HepG2 (cell line): ENCODE results near the gene ROPN1B. TPM values are rescaled to one million over a fixed set of nuclear protein-coding genes. Genes with fewer than 3 reads are reported as not detected.

Source experiments
- ATAC-seq: fragments of 200-7000 bp; cut with Tn5 transposase; 3 replicates; pipeline ENCODE4 v1.9.1; 2020; ENCODE audit warnings: mild to moderate bottlenecking, moderate library complexity
- BruUV-seq: library from RNA; stranded (reverse); fragments of 400-500 nt; replicated peaks from 2 replicates; lab custom pipeline; 2021; lab: Mats Ljungman, UMichigan
- CTCF ChIA-PET: fragments of 300-600 bp; formaldehyde crosslinking; extraction: SDS; loops from one replicate; lab custom pipeline; 2021; ENCODE audit warnings: low total read pairs, inconsistent platforms, low intra/inter-chr PET ratio; lab: Yijun Ruan, JAX
- POLR2A ChIA-PET: fragments of 350-600 bp; sonication (Branson Sonifier 250); formaldehyde crosslinking; loops from one replicate; lab custom pipeline; 2020; ENCODE audit warnings: antibody characterized with exemption, inconsistent platforms; lab: Yijun Ruan, JAX
- DNase-seq: peaks from one replicate; pipeline ENCODE4 v3.0.0-alpha.2; 2015; ENCODE audit warnings: low spot score
- FAIRE-seq: peaks from 3 replicates; lab custom pipeline; 2011; peaks lifted over from hg19 to GRCh38; lab: Jason Lieb, UNC
- H2AFZ ChIP-seq: one replicate; pipeline ENCODE4 v1.6.1; 2011; ENCODE audit warnings: low read length, inconsistent platforms
- H3K27ac ChIP-seq: fragments of 300-600 bp; 3 replicates; pipeline ENCODE4 v1.8.0; 2011; ENCODE audit warnings: mixed run types, mild to moderate bottlenecking, mixed read lengths, low read length, inconsistent platforms; ENCODE audit not compliant: insufficient read depth; ENCODE audit errors: extremely low read length
- H3K27me3 ChIP-seq, 2 experiments: fragments of 200-600 bp in 1 of 2; 2 replicates in 1 of 2; 3 replicates in 1 of 2; pipeline versions ENCODE4 v1.6.0 to v1.8.0; 2011; ENCODE audit warnings: low read length in 2 of 2, mild to moderate bottlenecking in 2 of 2, moderate library complexity in 2 of 2, inconsistent platforms in 1 of 2; ENCODE audit not compliant: insufficient read depth in 2 of 2, control insufficient read depth in 1 of 2
- H3K36me3 ChIP-seq, 2 experiments: fragments of 200-600 bp in 1 of 2; replicated peaks in 1 of 2; 2 replicates in 1 of 2; 3 replicates in 1 of 2; pipeline versions ENCODE4 v1.5.1 to v1.8.0; 2011; ENCODE audit warnings: low read length in 2 of 2, inconsistent platforms in 1 of 2; ENCODE audit not compliant: insufficient read depth in 2 of 2, control insufficient read depth in 1 of 2
- H3K4me1 ChIP-seq: 2 replicates; pipeline ENCODE4 v1.5.1; 2012; ENCODE audit warnings: low read length, inconsistent platforms; ENCODE audit not compliant: insufficient read depth
- H3K4me2 ChIP-seq: 2 replicates; pipeline ENCODE4 v1.6.0; 2011; ENCODE audit warnings: low read depth, low read length, inconsistent platforms
- H3K4me3 ChIP-seq, 3 experiments: fragments of 200-600 bp in 1 of 3; sonication (generic), shearing (Covaris generic) in 1 of 3; replicated peaks in 1 of 3; 2 replicates each; pipeline ENCODE4 v1.5.1; 2011 to 2016; ENCODE audit warnings: low read length in 3 of 3, inconsistent platforms in 2 of 3, low read depth in 2 of 3, mild to moderate bottlenecking in 2 of 3, control low read depth in 1 of 3, mixed read lengths in 1 of 3; ENCODE audit not compliant: insufficient read depth in 1 of 3
- H3K79me2 ChIP-seq: one replicate; pipeline ENCODE4 v1.6.1; 2011; ENCODE audit warnings: low read length, inconsistent platforms; ENCODE audit not compliant: insufficient read depth
- H3K9ac ChIP-seq: 2 replicates; pipeline ENCODE4 v1.6.0; 2011; ENCODE audit warnings: mild to moderate bottlenecking, low read depth, low read length, inconsistent platforms; ENCODE audit not compliant: insufficient read depth
- H3K9me3 ChIP-seq: 2 replicates; pipeline ENCODE4 v1.5.1; 2012; ENCODE audit warnings: mild to moderate bottlenecking, low read length
- H4K20me1 ChIP-seq: 2 replicates; pipeline ENCODE4 v1.6.0; 2011; ENCODE audit warnings: inconsistent platforms, mild to moderate bottlenecking, low read length, moderate library complexity; ENCODE audit not compliant: insufficient read depth
- ATM ChIP-seq: fragments of 450-650 bp; IDR thresholded peaks from 2 replicates; pipeline ENCODE4 v1.7.1; 2017; ENCODE audit warnings: mild to moderate bottlenecking, borderline replicate concordance
- KDM3A ChIP-seq: IDR thresholded peaks from 2 replicates; pipeline ENCODE4 v1.6.1; 2018; ENCODE audit warnings: low read depth, missing compliant biosample characterization
- PCBP2 ChIP-seq: fragments of 200-400 bp; formaldehyde crosslinking; optimal IDR thresholded peaks from 2 replicates; pipeline ENCODE3; 2018; ENCODE audit warnings: low read length, low read depth; ENCODE audit not compliant: poor library complexity, severe bottlenecking
- TERF1 ChIP-seq: sonication (generic); formaldehyde crosslinking; IDR thresholded peaks from 2 replicates; pipeline ENCODE4 v1.8.0; 2022; ENCODE audit warnings: mild to moderate bottlenecking, missing genetic modification reagents, moderate library complexity
- XRCC5 ChIP-seq: fragments of 200-400 bp; formaldehyde crosslinking; optimal IDR thresholded peaks from 2 replicates; pipeline ENCODE3; 2017; ENCODE audit warnings: mild to moderate bottlenecking, low read length
- WGBS: methylation state at CpG from one replicate; pipeline ENCODE4 v1.1.6; 2017; ENCODE audit warnings: low lambda C conversion rate; 5-methylcytosine and 5-hydroxymethylcytosine counted together
- in situ Hi-C: cut with HindIII; loops from 2 replicates; pipeline ENCODE4 v1.10.0; 2017; ENCODE audit warnings: low pct_unique_long_range_greater_than_20kb; ENCODE audit not compliant: extremely low pct_ligation_motif_present
- intact Hi-C: fragments of 100-400 bp; cut with micrococcal nuclease; formaldehyde crosslinking; loops from one replicate; pipeline ENCODE4 v1.10.0; 2022; ENCODE audit not compliant: unreplicated experiment
- polyA plus RNA-seq, 8 experiments: library from polyadenylated mRNA; depleted of rRNA in 3 of 8; stranded (reverse) in 7 of 8; unstranded in 1 of 8; fragments of >200 nt; fragmentation: Illumina TruSeq in 4 of 8; extraction: Trizol in 4 of 8; gene quantifications; 2 replicates each; pipeline versions ENCODE4 v1.2.1 to v1.2.3, GENCODE V29; 2011 to 2016; ENCODE audit warnings: low read depth in 4 of 8, missing spikeins in 1 of 8, mixed read lengths in 1 of 8; ENCODE audit not compliant: insufficient read depth in 1 of 8
- total RNA-seq, 5 experiments: library from RNA; depleted of rRNA; stranded (reverse); fragments of >200 nt; fragmentation: Illumina TruSeq; extraction: Trizol; gene quantifications; 2 replicates each; pipeline ENCODE4 v1.2.3, GENCODE V29; 2016; ENCODE audit warnings: low read depth in 1 of 5
- TF ChIP-seq, protein P1 (sequence below): sonication (generic); formaldehyde crosslinking; IDR thresholded peaks from 2 replicates; pipeline ENCODE4 v1.5.0; 2020; ENCODE audit warnings: mild to moderate bottlenecking, missing genetic modification reagents
- TF ChIP-seq, protein P2 (sequence below): IDR thresholded peaks from 2 replicates; pipeline ENCODE4 v1.6.1; 2016; ENCODE audit warnings: low read depth, borderline replicate concordance

The ROPN1B gene
- total and polyA plus RNA-seq, 2 of the 13 experiments (the other 11 are each of a cell fraction or from before 2014, with no cell fraction given) = not detected

GRCh38 chr3:125960066-125960424 lies 8.9 kb upstream of the ROPN1B start (continued):
- TF ChIP-seq, protein P1, sequence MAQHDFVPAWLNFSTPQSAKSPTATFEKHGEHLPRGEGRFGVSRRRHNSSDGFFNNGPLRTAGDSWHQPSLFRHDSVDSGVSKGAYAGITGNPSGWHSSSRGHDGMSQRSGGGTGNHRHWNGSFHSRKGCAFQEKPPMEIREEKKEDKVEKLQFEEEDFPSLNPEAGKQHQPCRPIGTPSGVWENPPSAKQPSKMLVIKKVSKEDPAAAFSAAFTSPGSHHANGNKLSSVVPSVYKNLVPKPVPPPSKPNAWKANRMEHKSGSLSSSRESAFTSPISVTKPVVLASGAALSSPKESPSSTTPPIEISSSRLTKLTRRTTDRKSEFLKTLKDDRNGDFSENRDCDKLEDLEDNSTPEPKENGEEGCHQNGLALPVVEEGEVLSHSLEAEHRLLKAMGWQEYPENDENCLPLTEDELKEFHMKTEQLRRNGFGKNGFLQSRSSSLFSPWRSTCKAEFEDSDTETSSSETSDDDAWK (CRISPR knock-in tag) = no peak
- no peak for TF ChIP-seq PCBP2
- TF ChIP-seq KDM3A (CRISPR knock-in tag) = no peak
- TF ChIP-seq ATM = no peak
- TF ChIP-seq XRCC5 = no peak
- no peak for TF ChIP-seq TERF1 (CRISPR knock-in tag)

- FAIRE-seq = no peak
- no peak; the same call in 2 of the 3 replicates for ATAC-seq
- H3K4me2 ChIP-seq = no peak overlapping the region
- no peak overlapping the region for H3K27ac ChIP-seq
- WGBS = no CpG with 5 or more reads among the region's 11 CpGs
- no peak overlapping the region for H3K9ac ChIP-seq
- BruUV-seq = no TSS peak
- no peaks in the 10 kb centered on the region for H4K20me1 ChIP-seq
- H3K9me3 ChIP-seq = no peaks in the 10 kb centered on the region
- no peak overlapping the region for H2AFZ ChIP-seq
- no peaks in the 10 kb centered on the region; a peak in 1 of 5 replicates for H3K27me3 ChIP-seq
- no peaks in the 10 kb centered on the region for H3K79me2 ChIP-seq
- TF ChIP-seq, protein P2, sequence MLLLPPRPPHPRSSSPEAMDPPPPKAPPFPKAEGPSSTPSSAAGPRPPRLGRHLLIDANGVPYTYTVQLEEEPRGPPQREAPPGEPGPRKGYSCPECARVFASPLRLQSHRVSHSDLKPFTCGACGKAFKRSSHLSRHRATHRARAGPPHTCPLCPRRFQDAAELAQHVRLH (CRISPR knock-in tag) = no peak
- TF ChIP-seq, all 625 proteins: peak for 0
- Histone ChIP-seq H3K36me3 (no peaks in the 10 kb centered on the region), H3K4me1 (no peaks in the 10 kb centered on the region), H3K4me3 (no peak overlapping the region)
- in situ Hi-C loops = no loop called here
- no peak for DNase-seq
- intact Hi-C loops = no loop called here
- ChIA-PET POLR2A (no interaction called here), CTCF (no interaction called here)
These were observed 8.3 kb upstream of the ROPN1B start for GRCh38 chr3:125960456-125961288.
